ENCODE measurements around the gene INTS15.
"Not testable (repeated sequence)": the region's sequence is repeated elsewhere in the genome, so short reads cannot be mapped to it uniquely, and the experiment has no call there.

The INTS15 gene

DNA sequence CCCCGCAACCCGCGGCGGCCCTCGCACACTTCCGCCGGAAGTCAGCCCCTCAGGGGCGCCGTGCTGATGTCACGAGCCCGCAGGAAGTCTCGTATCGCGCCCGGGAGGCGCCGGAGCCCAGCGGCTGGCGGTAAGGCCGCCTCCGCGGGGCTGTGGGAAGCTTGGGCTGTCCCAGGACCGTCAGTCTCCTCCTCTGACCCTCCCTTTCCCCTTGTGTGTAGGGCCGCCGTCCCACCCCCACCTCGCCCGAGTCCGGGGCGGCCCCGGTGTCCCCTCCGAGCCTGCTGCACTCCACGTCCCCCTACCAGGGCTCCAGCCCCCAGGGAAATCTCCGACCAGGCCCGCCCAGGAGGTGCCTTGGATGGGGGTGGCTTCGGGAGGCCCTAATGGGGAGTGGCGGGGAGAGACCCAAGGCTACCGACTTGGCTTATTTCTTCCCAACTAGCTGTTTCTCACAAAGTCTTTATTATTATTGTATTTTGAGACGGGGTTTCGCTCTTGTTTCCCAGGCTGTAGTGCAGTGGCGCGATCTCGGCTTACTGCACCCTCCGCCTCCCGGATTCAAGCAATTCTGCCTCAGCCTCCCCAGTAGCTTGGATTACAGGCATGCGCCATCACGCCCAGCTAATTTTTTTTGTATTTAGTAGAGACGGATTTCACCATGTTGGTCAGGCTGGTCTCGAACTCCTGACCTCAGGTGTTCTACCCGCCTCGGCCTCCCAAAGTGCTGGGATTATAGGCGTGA is 12.3 kb upstream of the INTS15 start, which contains the start of gene ZDHHC4:
TSS of gene ZDHHC4 (plus strand) at position 86 of the 745 bp plus-strand sequence. CDS start 3,108 bp downstream, outside the sequence.
- TF ChIP-seq CTCF (IDR thresholded peaks at IDR 0.05; ENCODE audit: control insufficient read depth, extremely low read depth, insufficient read depth): no peak
- peak; percentile 59 for DNase-seq (ENCODE audit: low read depth)
- H3K4me3 ChIP-seq (ENCODE audit: low read depth, low read length): peak within 1 kb of the TSS; percentile 84

DNA sequence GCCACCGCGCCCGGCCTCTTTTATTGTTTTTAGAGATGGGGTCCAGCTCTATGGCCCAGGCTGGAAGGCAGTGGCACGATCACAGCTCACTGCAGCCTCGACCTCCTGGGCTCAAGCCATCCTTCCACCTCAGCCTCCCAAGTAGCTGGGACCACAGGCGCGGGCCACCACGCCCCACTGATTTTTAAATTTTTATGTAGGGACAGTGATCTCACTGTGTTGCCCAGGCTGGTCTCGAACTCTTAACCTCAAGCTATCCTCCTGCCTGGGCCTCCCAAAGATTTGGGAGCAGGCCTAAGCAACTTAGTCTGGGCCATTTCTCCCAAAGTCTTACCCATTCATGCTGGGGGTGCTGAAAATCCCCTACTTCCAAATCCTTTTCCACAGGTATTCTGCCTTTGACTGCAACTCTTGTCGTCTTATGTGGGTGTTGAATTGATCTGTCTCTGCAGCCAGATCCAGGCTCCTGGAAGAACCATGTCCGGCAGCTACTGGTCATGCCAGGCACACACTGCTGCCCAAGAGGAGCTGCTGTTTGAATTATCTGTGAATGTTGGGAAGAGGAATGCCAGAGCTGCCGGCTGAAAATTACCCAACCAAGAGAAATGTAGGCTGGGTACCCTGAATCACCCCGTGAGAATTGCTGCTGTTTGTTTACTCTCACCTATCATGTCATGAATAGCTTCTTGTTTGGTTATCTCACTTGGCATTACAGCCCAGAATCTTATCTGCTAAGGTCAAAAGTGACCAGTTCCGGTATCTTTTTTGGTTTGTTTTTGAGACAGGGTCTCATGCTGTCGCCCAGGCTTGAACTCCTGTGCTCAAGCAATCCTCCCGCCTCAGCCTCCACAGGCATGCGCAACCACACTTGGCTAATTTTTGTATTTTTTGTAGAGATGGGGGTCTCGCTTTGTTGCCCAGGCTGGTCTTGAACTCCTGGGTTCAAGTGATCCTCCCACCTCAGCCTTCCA is 11.4 kb upstream of the INTS15 start:
- DNase-seq (ENCODE audit: low read depth): no peak
- no peak for TF ChIP-seq CTCF (IDR thresholded peaks at IDR 0.05; ENCODE audit: control insufficient read depth, extremely low read depth, insufficient read depth)
- H3K4me3 ChIP-seq (ENCODE audit: low read depth, low read length): peak overlapping the region; percentile 84

- TF ChIP-seq CTCF (IDR thresholded peaks at IDR 0.05; ENCODE audit: control insufficient read depth, extremely low read depth, insufficient read depth): no peak
- no peak for DNase-seq (ENCODE audit: low read depth)
- H3K4me3 ChIP-seq (ENCODE audit: low read depth, low read length): no peak overlapping the region
These were observed 10.4 kb upstream of the INTS15 start for GRCh38 chr7:6579446-6579845.

- not testable (repeated sequence) for H3K4me3 ChIP-seq (ENCODE audit: low read depth, low read length); DNase-seq (ENCODE audit: low read depth)
These were observed 3.9 kb upstream of the INTS15 start for GRCh38 chr7:6585746-6586432.

DNA sequence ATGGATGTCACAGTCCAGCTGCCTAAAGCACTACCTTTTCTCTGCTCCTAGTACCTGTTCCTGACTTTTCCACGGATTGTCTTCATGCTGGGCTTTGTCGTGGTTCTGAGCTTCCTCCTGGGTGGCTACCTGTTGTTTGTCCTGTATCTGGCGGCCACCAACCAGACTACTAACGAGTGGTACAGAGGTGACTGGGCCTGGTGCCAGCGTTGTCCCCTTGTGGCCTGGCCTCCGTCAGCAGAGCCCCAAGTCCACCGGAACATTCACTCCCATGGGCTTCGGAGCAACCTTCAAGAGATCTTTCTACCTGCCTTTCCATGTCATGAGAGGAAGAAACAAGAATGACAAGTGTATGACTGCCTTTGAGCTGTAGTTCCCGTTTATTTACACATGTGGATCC is 1.3 kb upstream of the INTS15 start:
- TF ChIP-seq CTCF (IDR thresholded peaks at IDR 0.05; ENCODE audit: control insufficient read depth, extremely low read depth, insufficient read depth): no peak
- H3K4me3 ChIP-seq (ENCODE audit: low read depth, low read length): no peak overlapping the region
- peak; percentile 15 for DNase-seq (ENCODE audit: low read depth)

DNA sequence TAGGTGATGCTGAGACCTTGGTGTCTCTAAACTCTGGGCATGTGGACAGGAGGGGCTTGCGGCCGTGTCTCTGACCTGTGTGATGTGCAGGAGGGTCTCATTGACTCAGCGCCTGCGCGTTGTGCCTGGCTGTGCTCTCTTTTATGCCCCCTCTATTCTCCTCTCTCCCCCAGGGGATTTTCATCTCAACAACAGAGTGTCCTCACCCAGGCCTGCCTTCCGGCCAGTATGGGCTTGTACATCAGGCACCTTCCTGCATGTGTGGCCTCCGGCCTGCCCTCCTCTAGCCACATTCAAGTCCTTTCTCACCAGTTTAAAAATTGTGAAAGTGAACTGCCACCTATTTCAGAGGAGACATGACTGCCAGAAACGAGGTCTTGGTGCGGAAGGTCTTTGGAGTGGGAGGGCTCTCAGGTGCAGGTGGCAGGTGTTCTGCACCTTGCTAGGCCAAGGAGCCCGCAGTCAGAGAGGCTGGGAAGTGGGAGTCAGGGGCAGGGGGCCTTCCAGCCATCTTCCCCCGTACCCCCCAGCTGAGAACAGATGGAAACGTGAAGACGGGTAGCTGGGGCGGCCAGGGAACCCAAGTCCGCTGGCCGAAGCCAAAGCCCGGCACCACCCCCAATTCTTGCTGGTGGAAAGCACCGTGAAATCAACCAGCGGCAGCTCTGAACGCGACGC is 531 bp upstream of the INTS15 start:
- peak overlapping the region; percentile 22; the same call in 1 of the 2 replicates for H3K4me3 ChIP-seq (ENCODE audit: low read depth, low read length)
- no peak for DNase-seq (ENCODE audit: low read depth)
- TF ChIP-seq CTCF (IDR thresholded peaks at IDR 0.05; ENCODE audit: control insufficient read depth, extremely low read depth, insufficient read depth): no peak
